Umbilical cord (tissue), 2 donors: ENCODE data around the gene ZNF688. TPM values are rescaled to one million over a fixed set of nuclear protein-coding genes. Genes with fewer than 3 reads are reported as not detected.

Source experiments
- DNase-seq: peaks from one replicate; pipeline ENCODE4 v3.0.0-alpha.2; 2015; ENCODE audit warnings: low spot score
- total RNA-seq: library from RNA; depleted of rRNA; stranded (reverse); fragments of >200 nt; gene quantifications from one replicate; pipeline ENCODE4 v1.2.3, GENCODE V29; 2014; ENCODE audit warnings: low replicate concordance; ENCODE audit not compliant: insufficient read depth

ZNF688 gene
- total RNA-seq, 1 donor from 2014 or later, result 5.1 TPM

DNA sequence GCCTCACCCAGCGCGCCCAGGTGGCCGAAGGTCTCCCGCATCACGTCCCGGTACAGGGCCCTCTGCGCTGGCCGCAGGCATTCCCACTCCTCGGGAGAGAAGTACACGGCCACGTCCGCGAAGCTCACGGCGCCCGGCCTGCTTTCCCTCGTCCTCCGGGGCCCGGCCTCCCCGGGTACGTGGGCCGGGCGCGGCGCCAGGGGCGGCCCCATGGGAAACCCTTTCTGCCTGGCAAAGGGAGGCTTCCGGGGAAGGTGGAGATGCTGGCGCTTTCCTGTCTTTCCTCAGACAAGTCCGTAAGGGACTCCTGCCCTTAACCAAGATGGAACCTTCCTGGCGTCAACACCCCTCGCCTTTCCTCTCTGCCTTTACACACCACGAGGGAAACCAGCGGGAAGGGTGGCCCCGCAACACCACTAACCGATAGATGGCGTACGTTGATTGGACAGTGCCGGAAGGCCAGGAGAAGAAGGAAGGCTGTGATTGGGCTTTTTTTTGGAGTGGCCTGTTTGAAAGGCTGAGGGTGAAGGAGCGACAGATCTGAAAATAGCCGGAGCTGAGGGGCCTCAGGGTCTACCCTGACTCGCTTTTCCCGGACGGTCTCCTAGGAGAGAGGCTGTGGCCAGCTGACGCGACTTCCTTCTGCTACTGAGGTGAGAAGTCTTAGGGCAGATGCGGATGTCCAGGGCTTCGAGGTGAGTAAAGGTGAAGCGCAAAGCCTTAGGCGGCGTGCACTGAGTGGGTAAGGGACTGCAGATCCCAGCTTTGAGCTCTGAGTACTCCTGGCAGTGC is 14.1 kb upstream of the ZNF688 start, which contains the start of gene ZNF785:
TSS of gene ZNF785 (minus strand) at position 298 of the 792 bp plus-strand sequence. CDS start at position 212, 86 bp downstream.
- peak; percentile 100 for DNase-seq

DNA sequence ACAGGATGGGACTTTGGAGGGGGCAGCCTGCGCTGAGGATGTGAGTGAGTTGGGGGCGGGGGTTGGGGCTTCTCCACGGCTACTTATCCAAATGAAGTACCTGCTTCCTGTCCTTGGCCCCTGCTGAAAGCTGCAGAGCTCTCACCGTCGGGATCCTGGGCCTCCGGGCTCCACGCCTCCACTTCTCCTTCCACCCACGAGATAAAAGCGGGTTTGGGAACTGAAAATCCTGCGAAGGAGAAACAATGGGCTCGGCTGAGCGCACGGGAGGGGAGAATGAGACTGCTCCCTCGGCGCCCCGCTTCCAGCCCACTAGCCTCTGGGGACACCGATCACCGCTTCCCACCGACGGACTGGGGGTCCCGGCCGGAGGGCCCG is 13.5 kb upstream of the ZNF688 start:
- DNase-seq, result no peak

DNA sequence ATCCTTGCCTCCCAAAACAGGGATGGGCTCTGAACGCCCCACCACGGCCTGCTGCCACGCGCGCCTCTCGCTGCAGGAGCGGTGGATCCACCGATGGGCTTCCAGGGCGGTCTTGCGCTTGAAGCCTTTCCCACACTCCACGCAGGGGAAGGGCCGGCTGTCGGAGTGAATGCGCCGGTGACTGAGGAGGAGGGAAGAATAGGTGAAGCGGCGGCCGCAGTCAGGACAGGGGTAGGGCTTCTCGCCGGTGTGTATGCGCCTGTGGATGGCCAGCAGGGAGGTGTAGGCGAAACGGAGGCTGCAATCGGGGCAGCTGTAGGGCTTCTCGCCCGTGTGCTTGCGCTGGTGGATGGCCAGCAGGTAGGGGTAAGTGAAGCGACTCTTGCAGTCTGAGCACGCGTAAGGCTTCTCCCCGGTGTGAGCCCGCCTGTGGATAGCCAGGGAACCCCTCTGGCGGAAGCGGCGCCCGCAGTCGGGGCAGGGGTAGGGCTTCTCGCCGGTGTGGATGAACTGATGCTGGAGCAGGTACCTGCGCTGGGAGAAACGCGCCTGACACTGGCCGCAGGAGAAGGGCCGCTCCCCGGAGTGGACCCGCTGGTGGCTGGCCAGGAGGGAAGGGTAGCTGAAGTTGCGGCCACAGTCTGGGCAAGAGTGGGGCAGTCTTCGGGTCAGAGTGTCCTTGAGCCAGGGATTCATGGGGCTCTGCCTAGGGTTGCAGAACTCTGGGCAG is 11.3 kb upstream of the ZNF688 start:
- DNase-seq, result no peak

DNA sequence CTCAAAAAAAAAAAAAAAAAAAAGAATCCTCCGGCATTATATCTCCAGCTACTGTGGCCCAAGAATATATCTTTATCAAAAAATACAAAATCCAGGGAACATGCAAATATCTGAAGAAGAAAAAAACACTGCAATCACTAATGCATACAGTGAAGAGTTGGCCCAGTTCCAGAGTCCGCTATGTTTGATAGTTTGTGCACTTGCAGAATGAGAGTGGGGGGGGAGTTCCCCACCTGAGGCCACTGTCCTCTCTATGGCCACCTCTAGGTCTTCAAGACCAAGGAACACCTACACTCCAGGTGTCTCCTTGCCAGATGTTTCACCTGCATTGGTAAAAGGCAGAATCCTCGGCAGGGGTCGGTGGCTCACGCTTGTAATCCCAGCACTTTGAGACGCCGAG is 9.9 kb upstream of the ZNF688 start:
- DNase-seq, result no peak

DNA sequence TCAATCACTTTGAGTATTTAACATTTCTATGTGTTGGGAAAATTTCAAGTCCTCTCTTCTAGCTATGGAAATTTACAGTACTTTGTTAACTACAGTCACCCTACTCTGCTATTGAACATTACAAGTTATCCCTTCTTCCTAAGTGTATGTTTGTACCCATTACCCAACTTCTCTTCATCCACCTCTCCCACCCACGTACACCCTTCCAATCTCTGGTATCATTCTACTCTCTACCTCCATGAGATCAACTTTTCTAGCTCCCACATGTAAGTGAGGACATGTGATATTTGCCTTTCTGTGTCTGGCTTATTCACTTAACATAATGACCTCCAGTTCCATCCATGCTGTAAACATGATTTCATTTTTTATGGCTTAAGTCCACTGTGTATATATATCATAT is 3.2 kb upstream of the ZNF688 start:
- DNase-seq, result no peak

DNA sequence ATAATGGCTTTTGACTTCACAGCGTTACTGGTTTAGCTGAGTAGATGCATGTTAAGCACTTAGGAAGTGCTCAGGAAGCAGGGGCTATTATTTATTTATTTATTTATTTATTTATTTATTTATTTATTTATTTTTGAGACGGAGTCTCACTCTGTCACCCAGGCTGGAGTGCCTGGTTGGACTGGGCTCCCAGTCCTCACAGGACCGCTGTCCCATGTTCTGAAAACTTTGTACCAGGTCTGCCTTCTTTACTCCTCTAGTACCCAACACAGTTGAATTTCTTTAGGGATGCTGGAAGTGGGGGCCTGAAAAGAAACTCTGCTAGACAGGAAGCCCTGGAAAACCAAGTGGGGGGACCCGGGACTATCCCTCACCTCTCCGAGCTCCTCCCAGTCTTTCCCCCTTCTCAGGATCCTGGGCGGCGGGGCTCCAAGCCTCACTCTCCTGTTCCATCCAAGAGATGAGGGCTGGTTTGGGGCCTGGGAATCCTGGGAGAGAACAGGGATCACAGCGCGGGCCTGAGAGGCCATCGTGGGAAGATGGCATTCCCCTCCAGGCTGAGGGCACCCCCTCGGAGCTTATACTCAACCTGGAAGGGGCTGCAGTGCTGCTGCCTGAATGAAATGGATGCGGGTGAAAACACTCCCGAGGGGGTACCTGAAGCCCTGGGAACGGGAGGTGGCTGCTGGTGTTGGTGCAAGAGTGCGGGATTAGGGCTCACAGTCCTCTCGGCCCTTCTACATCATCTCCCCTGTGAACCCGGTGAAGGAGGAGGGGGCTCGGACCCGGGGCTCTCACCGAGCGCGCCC is 674 bp downstream of the ZNF688 start:
- peak; percentile 59 for DNase-seq

DNA sequence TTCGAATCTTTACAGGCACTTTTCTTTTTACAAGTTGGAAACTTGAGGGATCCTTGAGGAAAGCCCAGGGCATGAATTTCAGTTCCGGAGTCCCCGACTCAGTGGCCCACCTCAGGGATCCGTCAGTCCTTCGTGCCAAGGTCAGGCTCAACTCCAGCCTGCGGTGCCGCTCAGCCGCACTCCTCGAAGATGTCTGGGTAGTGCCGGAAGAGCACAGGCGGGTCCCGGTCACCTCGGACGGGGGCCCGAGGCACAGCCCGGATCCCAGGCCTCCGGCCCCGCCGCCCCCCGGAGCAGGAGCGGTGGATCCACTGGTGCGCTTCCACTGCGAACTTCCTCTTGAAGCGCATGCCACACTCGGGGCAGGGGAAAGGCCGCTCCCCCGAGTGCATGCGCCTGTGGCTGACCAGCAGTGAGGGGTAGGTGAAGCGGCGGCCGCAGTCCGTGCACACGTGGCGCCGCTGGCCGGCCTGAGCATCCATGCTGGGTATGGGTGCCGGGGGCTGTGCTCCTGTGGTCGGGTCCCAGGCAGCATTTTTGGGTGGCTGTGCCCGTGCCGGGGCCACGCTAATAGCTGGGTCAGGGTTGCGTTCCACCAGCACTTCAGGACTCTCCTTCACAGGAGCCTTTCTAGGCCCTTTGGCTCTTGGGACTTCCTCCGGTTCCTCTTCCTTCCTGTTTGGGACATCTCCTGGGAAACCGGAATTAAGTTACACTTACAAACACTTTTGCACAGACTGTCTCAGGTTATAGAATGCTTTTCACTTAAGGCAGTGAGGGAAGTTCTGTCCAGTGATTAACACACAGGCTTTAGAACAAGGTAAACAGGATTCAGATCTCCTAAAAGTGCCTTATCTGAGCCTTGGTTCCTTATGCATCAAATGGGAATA is 1.5 kb downstream of the ZNF688 start:
- DNase-seq, result no peak

DNA sequence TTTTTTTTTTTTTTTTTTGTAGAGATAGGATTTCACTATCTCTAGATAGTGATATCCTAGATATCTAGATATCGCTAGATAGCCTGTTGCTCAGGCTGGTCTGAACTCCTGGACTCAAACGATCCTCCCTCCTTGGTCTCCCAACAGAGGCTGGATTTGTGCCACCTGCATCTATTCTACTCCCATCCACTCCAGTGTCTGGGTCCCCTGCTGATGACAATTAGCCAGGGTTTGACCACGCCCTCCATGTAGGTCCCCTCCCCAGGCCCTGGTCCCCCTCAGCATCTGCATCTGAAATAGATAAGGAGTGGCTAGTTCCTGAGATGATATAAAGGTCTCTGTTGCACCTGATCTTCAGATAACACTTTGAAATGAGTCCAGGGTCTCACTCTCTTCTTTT is 2.2 kb downstream of the ZNF688 start:
- DNase-seq, result no peak

DNA sequence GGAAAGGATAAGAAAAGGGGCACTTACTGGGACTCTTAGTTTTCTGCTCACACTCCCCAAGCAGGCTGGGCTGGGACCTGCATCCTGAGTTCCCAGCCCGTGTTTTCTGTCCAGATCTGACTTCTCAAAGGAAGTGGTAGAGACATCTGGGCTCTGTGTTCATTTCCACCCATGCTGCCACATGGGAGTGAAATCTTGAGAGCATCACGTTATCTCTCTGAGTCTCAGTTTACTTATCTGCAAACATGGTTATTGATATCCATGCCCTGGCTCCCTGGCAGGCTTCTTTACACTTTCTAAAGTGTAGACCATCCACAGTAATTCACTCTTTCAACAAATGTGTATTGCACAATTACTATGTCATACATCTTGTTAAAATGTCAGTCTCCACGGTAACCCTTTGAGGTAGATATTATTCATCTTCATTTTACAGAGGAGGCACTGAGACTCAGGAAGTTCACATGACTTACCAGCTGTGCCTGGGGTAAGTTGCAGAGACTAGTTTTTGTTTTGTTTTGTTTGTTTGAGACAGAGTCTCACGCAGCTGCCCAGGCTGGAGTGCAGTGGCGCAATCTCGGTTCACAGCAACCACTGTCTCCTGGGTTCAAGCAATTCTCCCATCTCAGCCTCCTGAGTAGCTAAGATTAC is 3.4 kb downstream of the ZNF688 start:
- DNase-seq, result no peak

DNA sequence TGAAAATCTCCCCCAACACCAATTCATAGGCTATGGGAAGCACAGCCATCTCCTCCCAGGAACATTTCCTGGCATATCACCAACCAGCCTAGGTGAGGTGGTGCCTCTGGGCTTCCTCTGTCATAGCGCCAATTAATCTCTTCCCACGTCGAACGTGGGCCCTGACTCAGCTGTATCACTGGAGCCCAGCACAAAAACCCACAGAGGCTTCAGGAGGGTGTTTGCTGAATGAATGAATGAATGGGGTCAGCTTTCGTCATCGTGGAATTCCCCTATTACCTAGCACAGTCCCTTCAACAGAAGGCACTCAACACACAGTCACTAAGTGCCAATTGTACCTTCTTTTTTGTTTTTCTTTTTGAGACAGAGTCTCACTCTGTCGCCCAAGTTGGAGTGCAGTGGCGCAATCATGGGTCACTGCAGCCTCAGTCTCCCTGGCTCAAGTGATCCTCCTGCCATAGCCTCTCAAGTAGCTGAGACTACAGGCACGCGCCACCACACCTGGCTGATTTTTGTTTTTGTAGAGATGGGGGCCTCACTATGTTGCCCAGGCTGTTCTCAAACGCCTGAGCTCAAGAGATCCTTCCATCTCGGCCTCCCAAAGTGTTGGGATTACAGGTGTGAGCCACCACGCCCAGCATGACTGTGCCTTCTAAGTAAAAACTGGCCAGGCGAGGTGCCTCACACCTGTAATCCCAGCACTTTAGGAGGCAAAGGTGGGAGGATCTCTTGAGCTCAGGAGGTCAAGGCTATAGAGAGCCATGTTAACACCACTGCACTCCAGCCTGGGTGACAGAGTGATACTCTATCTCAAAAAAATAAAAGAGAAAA is 4.1 kb downstream of the ZNF688 start:
- no peak for DNase-seq

DNA sequence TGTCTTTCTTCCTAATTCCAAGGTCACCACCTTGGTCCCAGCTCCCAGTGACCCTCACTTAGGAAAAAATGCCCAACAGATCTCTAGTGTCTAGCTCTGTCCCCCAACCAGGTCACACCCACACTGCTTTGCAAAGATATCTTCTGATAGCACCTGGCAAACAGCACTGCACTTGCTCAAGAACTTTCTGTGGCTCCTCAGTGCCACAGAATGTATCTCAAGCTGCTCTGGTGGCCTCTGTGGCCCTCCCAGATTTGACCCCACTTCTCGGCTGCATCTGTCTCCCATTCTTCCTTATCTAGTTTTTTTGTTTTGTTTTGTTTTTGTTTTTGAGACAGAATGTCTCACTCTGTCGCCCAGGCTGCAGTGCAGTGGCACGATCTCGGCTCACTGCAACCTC is 5.0 kb downstream of the ZNF688 start:
- no peak for DNase-seq

DNA sequence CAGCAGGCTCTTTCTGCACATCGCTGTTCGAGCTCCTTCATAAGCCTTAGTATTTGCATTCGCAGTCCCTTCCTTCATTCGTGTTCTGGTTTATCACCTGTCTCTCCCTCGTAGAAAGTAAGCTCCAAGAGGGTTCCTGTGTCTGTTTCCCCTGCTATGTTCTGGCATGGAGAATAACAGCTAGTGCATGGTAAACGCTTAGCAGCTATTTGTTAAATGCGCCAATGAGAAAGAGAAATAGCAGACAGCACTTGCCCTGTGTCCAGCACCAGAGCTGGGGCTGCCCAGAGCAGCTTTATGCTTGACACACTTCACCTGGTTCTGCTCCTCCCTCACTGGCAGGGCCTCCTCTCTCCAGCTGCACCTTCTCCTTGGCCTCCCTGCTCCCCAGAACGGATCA is 5.5 kb downstream of the ZNF688 start:
- no peak for DNase-seq

DNA sequence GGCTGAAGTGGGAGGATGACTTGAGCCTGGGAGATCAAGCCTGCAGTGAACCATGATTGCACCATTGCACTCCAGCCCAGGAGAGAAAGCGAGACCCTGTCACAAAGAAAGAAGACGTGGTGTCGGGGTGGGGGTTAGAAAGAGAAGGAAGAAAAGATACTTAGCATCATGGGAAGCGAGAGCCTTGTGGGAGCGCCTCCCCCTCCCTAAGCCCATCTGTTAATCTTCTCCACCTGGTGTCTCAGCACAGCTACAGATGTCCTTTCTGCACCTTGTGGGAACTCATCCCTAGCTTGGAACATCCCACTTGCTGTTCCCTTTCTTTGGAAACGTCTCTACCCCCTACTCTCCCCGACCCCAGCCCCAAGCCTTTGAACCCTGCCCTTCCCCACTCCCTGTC is 6.0 kb downstream of the ZNF688 start:
- DNase-seq, result no peak

DNA sequence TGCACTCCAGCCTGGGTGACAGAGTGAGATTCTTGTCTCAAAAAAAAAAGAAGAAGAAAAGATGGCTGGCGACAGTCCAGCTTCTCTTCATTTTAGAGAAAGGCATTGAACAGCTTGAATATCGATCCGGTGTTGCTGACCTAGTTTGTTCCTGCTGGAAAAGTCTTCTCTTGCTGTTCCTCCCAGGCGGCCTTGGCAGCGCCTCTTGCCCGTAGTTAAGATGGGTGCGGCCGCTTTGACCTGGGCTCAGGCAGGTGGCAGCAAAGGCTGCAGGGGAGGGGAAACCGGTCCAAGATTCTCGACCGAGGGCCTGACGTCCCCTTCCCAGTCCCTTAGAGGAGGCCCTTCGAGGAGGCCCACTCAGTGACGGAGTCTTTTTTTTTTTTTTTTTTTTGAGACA is 9.5 kb downstream of the ZNF688 start:
- DNase-seq, result no peak

DNA sequence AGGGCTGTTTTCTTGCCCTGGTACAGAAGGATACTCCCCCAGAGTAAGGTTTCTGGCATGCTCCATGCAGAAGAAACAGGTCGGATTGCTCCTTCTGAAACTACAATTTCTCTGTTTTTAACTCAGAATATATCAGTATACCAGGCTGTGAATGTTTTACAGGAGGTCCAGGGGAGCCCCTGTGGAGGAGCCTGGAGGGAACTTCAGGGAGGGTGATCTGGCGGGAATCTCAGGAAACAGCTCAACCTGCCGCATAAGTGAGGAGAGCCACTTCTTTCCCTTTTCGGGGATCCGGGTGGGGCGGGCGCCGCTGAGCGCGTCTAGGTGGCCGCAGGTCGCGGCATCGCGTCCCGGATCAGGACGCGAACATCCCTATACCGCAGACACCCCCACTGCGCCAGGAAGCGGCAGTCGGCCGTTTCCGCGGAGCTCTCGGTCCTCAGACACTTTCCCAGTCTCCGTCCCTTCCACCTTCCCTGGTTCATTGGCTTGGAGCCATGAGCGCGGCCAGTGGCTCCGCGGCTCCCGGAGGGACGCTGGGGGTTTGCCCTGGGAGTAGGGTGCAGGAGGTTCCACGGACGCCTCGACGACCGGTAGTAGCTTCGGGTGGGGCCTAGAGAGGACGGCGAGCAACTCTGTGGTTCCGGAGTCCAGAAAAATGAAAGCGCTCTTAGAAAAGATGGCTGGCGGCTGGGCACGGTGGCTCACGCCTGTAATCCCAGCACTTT is 10.3 kb downstream of the ZNF688 start:
- no peak for DNase-seq

DNA sequence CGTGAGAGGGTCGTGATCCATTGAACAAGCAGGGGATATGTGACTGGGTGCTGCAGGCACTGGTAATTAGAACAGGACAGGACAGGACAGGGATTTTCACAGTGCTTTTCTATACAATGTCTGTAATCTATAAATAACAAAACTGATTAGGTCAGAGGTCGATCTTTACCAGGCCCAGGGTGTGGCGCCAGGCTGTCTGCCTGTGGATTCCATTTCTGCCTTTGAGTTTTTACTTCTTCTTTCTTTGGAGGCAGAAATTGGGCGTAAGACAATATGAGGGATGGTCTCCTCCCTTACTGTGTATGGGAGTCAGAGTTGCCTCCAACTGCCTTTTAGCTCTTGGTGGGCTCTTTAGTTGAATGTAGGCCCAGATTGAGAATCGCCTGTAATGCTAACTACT is 11.8 kb downstream of the ZNF688 start:
- DNase-seq, result no peak

DNA sequence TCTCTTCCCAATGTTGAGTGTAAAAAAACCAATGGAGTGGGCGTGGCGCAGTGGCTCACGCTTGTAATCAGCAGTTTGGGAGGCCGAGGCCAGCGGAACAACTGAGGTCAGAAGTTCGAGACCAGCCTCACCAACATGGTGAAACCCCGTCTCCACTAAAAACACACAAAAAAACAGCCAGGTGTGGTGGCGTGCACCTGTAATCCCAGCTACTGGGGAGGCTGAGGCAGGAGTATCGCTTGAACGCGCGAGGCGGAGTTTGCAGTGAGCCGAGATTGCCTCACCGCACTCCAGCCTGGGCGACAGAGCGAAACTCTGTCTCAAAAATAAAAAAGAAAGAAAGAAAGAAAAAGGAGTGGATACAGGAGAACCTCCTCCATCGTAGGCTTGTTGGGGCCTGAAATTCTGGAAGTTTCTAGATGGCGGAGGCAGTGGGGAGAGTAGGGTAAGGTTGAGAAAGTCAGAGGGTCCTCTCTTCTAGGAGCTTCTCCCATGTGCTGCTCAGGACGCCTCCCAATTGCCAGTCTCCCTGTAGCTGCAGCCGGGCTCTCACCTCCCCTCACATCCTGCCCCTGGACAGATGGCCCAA is 12.6 kb downstream of the ZNF688 start:
- no peak for DNase-seq

DNA sequence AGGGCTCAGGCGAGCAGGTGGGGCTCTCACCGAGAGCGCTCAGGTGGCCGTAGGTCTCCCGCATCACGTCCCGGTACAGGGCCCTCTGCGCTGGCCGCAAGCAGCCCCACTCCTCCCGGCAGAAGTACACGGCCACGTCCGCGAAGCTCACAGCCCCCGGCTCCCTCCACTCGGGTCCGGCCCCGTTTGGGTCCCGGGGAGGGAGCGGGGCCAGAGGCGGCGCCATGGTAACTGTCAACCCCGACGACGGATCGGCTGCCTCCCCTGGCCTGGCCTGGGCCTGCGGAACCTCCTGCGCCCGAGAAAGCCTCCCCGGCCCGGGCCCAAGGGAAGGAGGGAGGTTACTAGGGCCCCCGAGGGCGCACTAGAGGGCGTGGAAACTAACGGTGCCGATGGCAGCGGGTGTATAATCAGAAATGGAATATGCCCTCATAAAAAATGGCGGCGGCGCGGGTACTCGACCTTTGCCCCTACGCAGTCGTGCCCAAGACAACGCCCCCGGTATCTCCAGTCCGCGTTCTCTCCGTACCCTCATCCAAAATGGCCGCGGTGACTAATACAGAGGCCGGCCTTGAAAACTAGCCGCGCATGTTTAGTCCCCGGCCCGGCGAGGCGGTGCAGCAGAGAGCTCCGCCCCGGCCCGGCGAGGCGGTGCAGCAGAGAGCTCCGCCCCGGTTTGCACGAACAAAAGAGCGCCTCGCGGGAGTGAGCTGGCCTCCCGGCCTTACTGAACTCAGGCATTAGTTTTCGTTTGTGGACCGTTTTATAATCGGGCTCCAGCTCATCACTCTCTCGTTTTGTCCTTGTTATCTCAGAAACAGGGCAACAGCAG is 13.3 kb downstream of the ZNF688 start, which contains the start of gene ZNF764:
TSS of gene ZNF764 (minus strand) at position 418 of the 832 bp plus-strand sequence. CDS start at position 226, 192 bp downstream.
- peak; percentile 99 for DNase-seq
